Subcutaneous adipose tissue (tissue), 4 donors: Measurements from ENCODE around the gene NRROS. TPM values are rescaled to one million over a fixed set of nuclear protein-coding genes. Genes with fewer than 3 reads are reported as not detected.

Source experiments
- total RNA-seq, 4 donors: library from RNA; depleted of rRNA; stranded (reverse); fragments of >200 nt; gene quantifications; one replicate each; pipeline ENCODE4 v1.1.0, GENCODE V29; 2016
- TF ChIP-seq, protein P1 (sequence below): fragments of 450-650 bp; IDR thresholded peaks from one replicate; pipeline ENCODE4 v1.5.1; 2016; ENCODE audit warnings: low read depth, mild to moderate bottlenecking, control low read depth, antibody characterized with exemption, moderate library complexity

NRROS gene
- total RNA-seq, 4 donors from 2014 or later, result 7.9 to 22.3 (median 13.4) TPM

GRCh38 chr3:196662711-196663571, 23.4 kb downstream of the NRROS start:
- TF ChIP-seq, protein P1, sequence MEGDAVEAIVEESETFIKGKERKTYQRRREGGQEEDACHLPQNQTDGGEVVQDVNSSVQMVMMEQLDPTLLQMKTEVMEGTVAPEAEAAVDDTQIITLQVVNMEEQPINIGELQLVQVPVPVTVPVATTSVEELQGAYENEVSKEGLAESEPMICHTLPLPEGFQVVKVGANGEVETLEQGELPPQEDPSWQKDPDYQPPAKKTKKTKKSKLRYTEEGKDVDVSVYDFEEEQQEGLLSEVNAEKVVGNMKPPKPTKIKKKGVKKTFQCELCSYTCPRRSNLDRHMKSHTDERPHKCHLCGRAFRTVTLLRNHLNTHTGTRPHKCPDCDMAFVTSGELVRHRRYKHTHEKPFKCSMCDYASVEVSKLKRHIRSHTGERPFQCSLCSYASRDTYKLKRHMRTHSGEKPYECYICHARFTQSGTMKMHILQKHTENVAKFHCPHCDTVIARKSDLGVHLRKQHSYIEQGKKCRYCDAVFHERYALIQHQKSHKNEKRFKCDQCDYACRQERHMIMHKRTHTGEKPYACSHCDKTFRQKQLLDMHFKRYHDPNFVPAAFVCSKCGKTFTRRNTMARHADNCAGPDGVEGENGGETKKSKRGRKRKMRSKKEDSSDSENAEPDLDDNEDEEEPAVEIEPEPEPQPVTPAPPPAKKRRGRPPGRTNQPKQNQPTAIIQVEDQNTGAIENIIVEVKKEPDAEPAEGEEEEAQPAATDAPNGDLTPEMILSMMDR, result no peak

DNA sequence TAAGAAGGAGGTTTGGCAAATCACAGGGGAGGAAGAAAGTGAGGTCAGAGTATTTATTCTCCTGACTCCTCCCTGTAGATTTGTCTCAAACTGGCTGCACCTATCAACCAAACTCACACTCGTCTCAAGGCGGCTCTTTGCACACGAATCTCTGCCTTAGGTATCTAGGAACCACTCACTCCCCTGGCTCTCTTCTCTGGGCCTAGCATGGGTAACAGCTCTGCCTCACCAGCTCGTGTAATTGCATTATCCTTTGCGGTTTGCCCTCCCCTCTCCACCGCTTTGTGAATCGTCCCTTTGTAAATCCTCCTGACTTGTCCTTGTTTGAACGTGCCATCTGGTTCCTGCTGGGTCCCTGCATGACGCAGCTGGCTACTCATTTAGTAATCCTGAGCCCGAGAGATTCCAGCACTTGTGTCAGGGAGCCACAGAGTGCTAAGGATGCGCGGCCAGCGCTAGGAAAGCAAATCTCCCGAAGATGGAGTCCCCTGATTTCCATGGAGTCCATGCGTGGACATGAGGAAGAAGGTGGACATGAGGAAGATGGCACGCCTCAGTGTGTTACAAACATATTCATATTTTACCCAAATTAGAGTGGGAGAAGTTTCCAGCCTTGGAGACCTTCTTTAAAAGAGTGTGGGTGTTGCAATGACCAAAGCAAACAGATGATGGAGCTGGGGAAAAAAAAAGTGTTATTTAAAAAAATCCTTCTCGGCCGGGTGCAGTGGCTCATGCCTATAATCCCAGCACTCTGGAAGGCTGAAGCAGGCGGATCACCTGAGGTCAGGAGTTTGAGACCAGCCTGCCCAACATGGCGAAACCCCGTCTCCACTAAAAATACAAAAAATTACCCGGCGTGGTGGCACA, 26.7 kb downstream of the NRROS start:
- TF ChIP-seq, protein P1, result no peak

GRCh38 chr3:196667056-196667825, 27.7 kb downstream of the NRROS start:
- TF ChIP-seq, protein P1, result no peak

DNA sequence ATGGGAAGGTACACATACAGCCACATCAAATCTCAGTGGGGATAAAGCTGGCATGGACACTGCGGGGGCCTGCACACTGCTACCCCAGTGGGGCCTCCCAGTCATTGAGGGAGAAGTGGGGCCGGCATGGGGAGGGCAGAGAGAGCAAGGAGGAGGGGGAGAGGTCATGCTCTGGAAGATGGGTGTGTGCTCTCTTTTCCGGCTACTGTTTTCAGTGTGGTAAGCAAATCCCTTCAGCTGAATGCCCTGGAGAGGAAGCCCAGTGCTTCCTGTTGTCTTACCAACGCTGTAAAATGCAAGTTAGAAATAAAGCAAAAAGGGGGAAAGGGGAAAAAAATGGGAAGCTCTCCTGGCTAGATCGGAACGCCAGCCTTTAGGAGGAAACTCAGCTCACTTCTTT, 30.8 kb downstream of the NRROS start:
- TF ChIP-seq, protein P1, result no peak

DNA sequence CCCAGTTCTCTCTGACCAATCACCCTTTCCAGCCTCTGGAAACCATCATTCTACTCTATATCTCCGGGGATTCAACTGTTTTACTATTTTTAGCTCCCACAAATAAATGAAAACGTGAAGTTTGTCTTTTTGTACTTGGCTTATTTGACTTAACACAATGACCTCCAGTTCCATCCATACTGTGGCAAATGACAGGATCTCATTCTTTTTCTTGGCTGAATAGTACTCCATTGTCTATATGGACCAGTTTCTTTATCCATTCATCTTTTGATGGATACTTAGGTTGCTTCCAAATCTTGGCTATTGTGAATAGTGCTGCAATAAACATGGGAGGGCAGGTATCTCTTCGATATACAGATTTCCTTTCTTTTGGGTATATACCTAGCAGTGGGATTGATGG, 34.1 kb downstream of the NRROS start:
- TF ChIP-seq, protein P1, result no peak

- TF ChIP-seq, protein P1, result no peak
Measured at GRCh38 chr3:196677353-196677752, 37.9 kb downstream of the NRROS start.
